HL-60 (cell line): ENCODE data around the gene RPL39L.
A peak's percentile ranks its signal among the peaks of the same experiment; 100 is the strongest.

ENCODE experiments used
- DNase-seq, 2 experiments: peaks; one replicate each; pipeline ENCODE4 v3.0.0-alpha.2; 2010 to 2020; ENCODE audit warnings: low read depth in 1 of 2, low spot score in 1 of 2
- H3K27ac ChIP-seq: fragments of 250-450 bp; sonication (Bioruptor Pico); replicated peaks from 2 replicates; pipeline ENCODE4 v1.5.1; 2020; ENCODE audit warnings: mild to moderate bottlenecking, moderate library complexity
- H3K27me3 ChIP-seq: fragments of 250-450 bp; sonication (Bioruptor Pico); 2 replicates; pipeline ENCODE4 v1.5.1; 2021; ENCODE audit warnings: mild to moderate bottlenecking, moderate library complexity; ENCODE audit not compliant: insufficient read depth, poor library complexity, severe bottlenecking
- H3K4me3 ChIP-seq: replicated peaks from 2 replicates; pipeline ENCODE4 v1.5.1; 2011; ENCODE audit warnings: mild to moderate bottlenecking, control low read depth, low read length; ENCODE audit not compliant: insufficient read depth
- GABPA ChIP-seq: IDR thresholded peaks from 2 replicates; pipeline ENCODE4 v1.6.1; 2012; ENCODE audit warnings: low read depth
- POLR2AphosphoS5 ChIP-seq: IDR thresholded peaks from 2 replicates; pipeline ENCODE4 v1.6.1; 2012; ENCODE audit warnings: low read depth
- SPI1 ChIP-seq: IDR thresholded peaks from 2 replicates; pipeline ENCODE4 v1.6.1; 2012; ENCODE audit warnings: low read depth, mild to moderate bottlenecking, borderline replicate concordance
- TF ChIP-seq, protein P1 (sequence below): IDR thresholded peaks from 2 replicates; pipeline ENCODE4 v1.6.1; 2012; ENCODE audit warnings: low read depth; ENCODE audit not compliant: insufficient replicate concordance
- TF ChIP-seq, protein P2 (sequence below): IDR thresholded peaks from one replicate; pipeline ENCODE4 v1.5.1; 2011; ENCODE audit warnings: low read length, control low read depth, inconsistent platforms; ENCODE audit not compliant: insufficient read depth

The RPL39L gene

DNA sequence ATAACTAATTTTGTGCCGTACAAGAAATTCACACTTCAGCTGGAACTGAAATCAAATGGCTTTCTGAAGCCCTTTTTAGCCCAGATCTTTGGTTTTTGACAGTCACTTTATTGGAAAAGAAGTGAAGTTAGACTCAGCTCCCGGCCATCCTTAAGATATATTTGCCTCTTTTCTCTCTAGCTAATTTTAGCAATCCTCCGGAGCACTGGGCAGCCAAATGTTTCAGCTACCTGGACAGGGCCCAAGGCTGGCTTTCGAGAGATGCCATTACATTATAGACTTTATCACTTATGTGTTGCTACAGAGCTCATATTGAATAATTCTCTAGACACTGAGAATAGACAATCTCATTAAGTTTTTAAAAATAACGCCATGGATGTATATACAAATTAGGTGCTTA is 28.5 kb upstream of the RPL39L start:
- no peak for DNase-seq
- TF ChIP-seq SPI1 (no peak), GABPA (no peak)
- TF ChIP-seq, protein P1, sequence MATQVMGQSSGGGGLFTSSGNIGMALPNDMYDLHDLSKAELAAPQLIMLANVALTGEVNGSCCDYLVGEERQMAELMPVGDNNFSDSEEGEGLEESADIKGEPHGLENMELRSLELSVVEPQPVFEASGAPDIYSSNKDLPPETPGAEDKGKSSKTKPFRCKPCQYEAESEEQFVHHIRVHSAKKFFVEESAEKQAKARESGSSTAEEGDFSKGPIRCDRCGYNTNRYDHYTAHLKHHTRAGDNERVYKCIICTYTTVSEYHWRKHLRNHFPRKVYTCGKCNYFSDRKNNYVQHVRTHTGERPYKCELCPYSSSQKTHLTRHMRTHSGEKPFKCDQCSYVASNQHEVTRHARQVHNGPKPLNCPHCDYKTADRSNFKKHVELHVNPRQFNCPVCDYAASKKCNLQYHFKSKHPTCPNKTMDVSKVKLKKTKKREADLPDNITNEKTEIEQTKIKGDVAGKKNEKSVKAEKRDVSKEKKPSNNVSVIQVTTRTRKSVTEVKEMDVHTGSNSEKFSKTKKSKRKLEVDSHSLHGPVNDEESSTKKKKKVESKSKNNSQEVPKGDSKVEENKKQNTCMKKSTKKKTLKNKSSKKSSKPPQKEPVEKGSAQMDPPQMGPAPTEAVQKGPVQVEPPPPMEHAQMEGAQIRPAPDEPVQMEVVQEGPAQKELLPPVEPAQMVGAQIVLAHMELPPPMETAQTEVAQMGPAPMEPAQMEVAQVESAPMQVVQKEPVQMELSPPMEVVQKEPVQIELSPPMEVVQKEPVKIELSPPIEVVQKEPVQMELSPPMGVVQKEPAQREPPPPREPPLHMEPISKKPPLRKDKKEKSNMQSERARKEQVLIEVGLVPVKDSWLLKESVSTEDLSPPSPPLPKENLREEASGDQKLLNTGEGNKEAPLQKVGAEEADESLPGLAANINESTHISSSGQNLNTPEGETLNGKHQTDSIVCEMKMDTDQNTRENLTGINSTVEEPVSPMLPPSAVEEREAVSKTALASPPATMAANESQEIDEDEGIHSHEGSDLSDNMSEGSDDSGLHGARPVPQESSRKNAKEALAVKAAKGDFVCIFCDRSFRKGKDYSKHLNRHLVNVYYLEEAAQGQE: no peak
- Histone ChIP-seq H3K4me3 (no peak overlapping the region), H3K27ac (no peak overlapping the region), H3K27me3 (no peaks in the 10 kb centered on the region)

DNA sequence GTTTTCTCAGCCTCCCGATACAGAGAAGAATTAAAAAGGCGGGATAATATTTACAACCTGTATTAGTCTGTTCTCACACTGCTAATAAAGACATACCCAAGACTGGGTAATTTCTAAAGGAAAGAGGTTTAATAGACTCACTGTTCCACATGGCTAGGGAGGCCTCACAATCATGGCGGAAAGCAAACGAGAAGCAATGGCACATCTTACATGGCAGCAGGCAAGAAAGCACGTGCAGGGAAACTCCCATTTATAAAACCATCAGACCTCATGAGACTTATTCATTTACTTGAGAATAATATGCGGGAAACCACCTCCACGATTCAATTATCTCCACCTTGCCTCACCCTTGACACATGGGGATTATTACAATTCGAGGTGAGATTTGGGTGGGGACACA is 27.5 kb upstream of the RPL39L start:
- no peak for DNase-seq
- H3K4me3 ChIP-seq: no peak overlapping the region
- TF ChIP-seq POLR2AphosphoS5 (no peak), GABPA (no peak), SPI1 (no peak)
- TF ChIP-seq, protein P1: no peak
- TF ChIP-seq, protein P2, sequence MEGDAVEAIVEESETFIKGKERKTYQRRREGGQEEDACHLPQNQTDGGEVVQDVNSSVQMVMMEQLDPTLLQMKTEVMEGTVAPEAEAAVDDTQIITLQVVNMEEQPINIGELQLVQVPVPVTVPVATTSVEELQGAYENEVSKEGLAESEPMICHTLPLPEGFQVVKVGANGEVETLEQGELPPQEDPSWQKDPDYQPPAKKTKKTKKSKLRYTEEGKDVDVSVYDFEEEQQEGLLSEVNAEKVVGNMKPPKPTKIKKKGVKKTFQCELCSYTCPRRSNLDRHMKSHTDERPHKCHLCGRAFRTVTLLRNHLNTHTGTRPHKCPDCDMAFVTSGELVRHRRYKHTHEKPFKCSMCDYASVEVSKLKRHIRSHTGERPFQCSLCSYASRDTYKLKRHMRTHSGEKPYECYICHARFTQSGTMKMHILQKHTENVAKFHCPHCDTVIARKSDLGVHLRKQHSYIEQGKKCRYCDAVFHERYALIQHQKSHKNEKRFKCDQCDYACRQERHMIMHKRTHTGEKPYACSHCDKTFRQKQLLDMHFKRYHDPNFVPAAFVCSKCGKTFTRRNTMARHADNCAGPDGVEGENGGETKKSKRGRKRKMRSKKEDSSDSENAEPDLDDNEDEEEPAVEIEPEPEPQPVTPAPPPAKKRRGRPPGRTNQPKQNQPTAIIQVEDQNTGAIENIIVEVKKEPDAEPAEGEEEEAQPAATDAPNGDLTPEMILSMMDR: no peak
- no peaks in the 10 kb centered on the region for H3K27me3 ChIP-seq
- no peak overlapping the region for H3K27ac ChIP-seq

DNA sequence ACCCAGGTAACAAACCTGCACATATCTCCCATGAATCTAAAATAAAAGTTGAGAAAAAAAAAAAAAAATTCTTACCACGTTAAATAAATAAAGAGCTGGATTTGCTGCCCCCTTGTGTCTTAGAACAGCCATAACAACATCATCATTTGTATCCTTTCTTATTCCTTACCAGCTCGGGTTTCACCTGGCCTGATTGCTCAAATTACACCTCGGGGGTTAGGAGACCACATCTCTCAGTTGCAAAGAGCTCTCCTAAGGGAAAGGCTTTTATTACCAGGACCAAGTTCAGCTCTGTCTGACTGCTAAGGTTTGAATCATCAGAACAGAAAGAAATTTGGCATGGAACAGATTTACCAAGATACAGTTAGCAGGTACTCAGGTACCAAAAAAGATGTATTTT is 25.8 kb upstream of the RPL39L start:
- DNase-seq: peak in 1 of 2 experiments; percentile 13
- H3K27ac ChIP-seq: no peak overlapping the region
- H3K27me3 ChIP-seq: no peaks in the 10 kb centered on the region
- no peak overlapping the region for H3K4me3 ChIP-seq
- TF ChIP-seq SPI1: no peak
- TF ChIP-seq, protein P2: peak; percentile 16

DNA sequence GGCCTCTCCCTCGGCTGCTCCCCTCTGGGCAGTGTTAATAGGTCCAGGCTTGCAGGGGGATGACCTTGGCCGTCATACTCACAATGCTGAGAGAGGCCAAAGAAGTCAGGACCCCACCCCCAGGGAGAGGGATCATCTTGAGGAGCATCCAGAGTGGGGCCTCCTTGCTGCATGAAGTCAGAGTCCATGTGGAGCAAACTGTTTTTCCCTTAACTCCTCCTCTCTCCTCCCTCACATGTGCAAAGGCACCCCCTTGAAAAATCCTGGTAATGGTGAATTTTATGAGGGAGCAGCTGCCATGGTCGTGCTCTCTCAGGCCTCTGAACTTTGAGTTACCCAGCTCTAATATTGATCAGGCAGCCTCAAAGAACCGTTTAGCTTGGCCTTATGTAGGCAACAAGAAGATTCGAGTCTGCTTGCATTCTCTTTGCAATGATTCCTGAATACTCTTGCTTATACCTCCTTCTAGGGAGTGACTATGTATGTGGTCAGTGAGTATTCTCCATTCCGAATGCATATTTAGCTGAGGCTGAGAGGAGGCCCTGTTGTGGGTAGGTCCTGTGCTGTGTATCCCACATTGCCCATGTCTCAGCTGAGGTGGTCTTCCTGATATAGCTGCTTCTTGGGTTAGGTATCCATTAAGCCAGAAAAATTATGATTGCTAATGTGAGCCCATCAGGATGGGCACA is 23.1 kb upstream of the RPL39L start:
- DNase-seq: no peak
- Histone ChIP-seq H3K27me3 (no peaks in the 10 kb centered on the region), H3K4me3 (no peak overlapping the region), H3K27ac (no peak overlapping the region)
- TF ChIP-seq POLR2AphosphoS5 (no peak), SPI1 (no peak), GABPA (no peak)
- TF ChIP-seq, protein P1: no peak
- TF ChIP-seq, protein P2: no peak
